CD4-positive, alpha-beta T cell treated with Interleukin-4 for 1 hour (primary cell): ENCODE data around the gene ARL6IP5.

Experiments used
- DNase-seq, 2 donors: peaks; one replicate each; pipeline ENCODE4 v3.0.0-alpha.2; 2020 to 2022

The ARL6IP5 gene

DNA sequence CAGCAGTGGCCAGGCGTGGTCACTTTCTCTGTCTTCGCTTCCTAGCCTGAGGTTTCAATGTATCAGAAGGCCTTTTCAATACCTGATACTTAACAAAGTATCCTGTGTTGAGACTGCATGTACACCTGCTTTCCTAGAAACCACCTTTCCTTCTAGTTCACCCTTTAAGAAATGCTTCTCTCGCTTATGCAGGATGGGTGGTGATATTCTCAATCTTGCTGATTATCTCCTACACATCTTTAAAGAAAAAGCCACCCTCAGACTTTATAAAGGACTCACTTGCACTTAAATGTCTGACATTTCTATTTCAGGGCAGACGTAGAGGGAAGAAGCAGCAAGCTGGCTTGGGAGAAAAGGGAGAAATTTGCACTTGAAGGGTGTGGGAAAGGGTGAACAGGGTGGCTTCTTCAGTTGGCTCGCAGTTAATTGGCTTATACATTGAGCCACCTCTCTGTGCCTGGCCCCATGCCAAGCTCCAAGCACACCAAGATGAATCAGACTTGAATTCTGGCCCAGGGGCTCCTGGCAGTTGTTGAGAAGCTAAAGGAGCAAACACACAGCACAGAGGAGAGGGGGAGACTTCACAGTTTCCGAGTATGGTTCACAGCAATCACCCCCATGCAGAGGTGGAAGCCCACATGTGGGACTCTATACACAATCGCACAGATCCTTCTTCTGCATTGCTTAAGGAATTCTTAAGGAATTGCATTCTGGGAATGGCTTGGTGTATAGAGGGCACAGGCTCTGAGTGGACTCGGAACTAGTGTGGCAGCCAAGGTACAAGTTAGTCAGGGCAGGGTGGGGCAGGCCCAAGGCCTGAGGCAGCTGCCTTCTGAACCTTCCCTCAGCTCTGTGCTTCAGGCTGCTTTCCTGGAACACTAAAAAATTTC is 1.3 kb downstream of the ARL6IP5 start:
- peak; percentile 60 to 61 for DNase-seq

- DNase-seq = peak in 1 of 2 donors; percentile 35
Measured at GRCh38 chr3:69087030-69087791, 2.5 kb downstream of the ARL6IP5 start.

- no peak for DNase-seq
Measured at GRCh38 chr3:69088063-69088462, 3.3 kb downstream of the ARL6IP5 start.

DNA sequence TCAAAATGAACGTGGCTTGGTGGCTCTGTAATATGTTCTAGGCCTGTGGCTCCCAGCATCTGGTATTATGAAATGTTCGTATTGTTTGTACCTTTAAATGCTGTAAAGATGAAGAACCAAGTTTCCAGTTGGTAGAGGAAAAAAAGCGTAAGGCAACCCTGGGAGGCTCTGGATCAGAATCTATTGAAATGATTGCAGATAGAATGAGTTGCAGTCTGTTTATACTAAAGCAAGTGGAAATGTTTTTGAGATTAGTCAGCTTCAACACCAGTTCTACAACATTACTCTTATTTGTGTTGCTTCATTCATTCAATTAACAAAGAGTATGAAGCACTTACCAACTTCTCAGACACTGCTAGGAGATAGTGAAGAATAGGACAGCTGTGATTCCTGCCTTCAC is 5.3 kb downstream of the ARL6IP5 start:
- no peak for DNase-seq

DNA sequence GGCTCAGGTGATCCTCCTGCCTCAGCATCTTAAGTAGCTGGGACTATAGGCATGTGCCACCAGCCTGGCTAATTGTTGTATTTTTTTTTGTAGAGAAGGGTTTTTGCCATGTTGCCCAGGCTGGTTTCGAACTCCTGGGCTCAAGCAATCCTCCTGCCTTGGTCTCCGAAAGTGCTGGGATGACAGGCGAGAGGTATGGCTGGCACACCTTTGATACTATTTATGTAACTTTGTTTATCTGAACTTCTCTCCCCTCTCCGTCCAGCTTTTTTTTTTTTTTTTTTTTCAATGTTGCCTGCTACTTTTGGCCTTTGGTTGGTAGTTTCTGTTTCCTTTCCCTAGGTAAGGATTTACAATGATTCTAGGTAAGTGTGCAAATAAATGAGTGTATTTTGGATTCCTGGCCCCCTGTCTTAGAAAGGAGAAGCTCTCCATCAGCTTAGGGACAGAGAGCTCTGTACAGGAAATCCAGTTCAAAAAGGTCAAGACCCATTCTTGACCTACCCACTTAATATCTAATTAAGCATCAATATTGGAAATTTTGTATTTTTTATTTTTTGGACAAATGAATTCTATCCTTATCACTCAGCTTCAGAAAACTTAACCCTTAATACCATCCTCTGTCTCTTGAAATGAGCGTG is 6.8 kb downstream of the ARL6IP5 start:
- DNase-seq = no peak

DNA sequence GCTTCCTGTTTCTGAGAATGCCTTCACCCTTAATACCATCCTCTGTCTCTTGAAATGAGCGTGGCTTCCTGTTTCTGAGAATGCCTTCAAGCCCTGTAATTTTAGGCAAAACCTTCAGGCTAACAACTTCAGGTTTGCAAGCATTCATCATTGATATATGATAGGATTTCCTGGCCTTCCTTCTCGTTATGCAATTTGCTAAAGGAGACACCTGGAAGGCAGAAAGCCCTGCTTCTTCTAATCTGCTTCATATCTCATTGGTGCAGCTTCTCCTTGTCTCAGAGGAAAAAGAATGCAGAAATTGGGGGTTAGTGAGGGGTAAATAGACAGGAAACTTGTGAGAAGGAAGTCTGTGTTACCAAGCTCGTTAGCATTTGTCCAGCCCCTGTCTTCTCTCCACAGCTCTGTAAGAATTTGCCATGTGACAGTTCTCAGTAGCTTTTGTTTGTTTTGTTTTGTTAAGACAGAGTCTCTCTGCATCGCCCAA is 7.3 kb downstream of the ARL6IP5 start:
- DNase-seq = peak; percentile 22 to 61

- peak; percentile 21 to 42 for DNase-seq
Measured at GRCh38 chr3:69094467-69095205, 9.9 kb downstream of the ARL6IP5 start.

- peak in 1 of 2 donors; percentile 41 for DNase-seq
Measured at GRCh38 chr3:69095636-69096035, 10.9 kb downstream of the ARL6IP5 start.

GRCh38 chr3:69096299-69096698 is 11.6 kb downstream of the ARL6IP5 start:
- no peak for DNase-seq

GRCh38 chr3:69097407-69098086 is 12.8 kb downstream of the ARL6IP5 start:
- no peak for DNase-seq

GRCh38 chr3:69099576-69099975 is 14.8 kb downstream of the ARL6IP5 start:
- no peak for DNase-seq

GRCh38 chr3:69102384-69102783 is 17.6 kb downstream of the ARL6IP5 start:
- DNase-seq = no peak

DNA sequence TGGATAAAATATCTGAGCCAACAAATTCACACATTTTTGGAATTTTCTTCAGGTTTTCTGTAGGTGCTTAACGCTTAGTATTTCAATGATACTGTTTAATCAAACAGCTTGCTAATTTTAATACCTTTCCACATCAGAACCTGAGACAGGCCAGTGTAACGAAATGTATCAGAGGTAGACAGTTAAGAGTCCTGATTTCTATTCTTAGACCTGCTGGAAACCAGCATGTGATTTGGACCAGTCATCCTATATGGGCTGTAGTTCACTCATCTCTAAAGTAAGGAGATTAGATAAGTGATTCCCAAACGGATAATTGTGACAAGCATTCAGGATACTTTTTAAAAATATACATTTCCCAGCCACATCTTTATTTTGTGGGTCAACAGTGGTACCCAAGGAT is 18.4 kb downstream of the ARL6IP5 start:
- no peak for DNase-seq

DNA sequence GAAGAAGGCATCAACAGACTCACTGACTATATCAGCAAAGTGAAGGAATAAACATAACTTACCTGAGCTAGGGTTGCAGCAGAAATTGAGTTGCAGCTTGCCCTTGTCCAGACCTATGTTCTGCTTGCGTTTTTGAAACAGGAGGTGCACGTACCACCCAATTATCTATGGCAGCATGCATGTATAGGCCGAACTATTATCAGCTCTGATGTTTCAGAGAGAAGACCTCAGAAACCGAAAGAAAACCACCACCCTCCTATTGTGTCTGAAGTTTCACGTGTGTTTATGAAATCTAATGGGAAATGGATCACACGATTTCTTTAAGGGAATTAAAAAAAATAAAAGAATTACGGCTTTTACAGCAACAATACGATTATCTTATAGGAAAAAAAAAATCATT is 19.8 kb downstream of the ARL6IP5 start:
- DNase-seq = no peak

GRCh38 chr3:69105320-69105719 is 20.6 kb downstream of the ARL6IP5 start:
- no peak for DNase-seq

GRCh38 chr3:69107841-69108240 is 23.1 kb downstream of the ARL6IP5 start:
- no peak for DNase-seq

DNA sequence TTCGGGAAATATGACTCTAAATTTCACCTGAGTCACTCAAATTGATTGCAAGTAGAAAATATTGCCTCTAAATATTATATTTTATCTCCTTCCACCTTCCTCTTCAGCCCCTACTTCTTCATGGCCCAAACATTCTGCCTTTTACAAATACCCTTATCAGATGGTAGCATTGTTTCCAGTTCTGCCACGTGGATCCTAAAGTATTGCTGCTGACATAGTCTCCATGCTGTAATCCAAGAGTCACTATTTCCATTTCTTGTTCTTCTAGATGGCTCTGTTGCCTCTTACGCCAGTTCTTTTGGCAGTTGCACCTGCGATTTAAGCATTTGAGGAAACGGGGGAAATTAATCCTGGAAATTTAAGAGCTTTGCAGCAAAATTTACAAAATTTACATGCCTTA is 24.1 kb downstream of the ARL6IP5 start:
- no peak for DNase-seq

- no peak for DNase-seq
Measured at GRCh38 chr3:69110941-69111546, 26.3 kb downstream of the ARL6IP5 start.

- no peak for DNase-seq
Measured at GRCh38 chr3:69113536-69113935, 28.8 kb downstream of the ARL6IP5 start.

GRCh38 chr3:69115731-69116130 is 31.0 kb downstream of the ARL6IP5 start:
- no peak for DNase-seq

- no peak for DNase-seq
Measured at GRCh38 chr3:69116162-69116561, 31.4 kb downstream of the ARL6IP5 start.

DNA sequence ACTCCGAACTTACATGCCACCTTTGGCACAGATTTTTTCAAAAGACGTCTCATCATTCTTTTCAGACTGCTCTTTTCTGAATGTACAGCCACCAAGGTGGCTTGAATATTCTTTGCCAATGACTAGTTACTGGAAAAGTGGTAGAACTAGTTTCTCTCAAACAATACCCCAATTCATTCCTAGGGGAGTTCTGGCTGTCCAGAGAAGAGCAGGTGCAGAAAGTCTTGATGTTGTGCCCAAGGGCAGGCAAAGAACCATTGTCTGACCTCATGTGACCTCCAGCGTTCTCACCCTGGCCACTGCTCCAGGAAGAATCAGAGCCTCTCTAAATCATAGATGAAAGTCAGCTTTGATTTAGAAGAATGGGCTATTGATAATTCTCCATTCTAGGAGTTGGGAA is 32.2 kb downstream of the ARL6IP5 start:
- no peak for DNase-seq
